H9 (cell line): ENCODE results near the gene ASH1L. TPM values are rescaled to one million over a fixed set of nuclear protein-coding genes. Genes with fewer than 3 reads are reported as not detected.
"Not testable (repeated sequence)": the region's sequence is repeated elsewhere in the genome, so short reads cannot be mapped to it uniquely, and the experiment has no call there.

Experiments
- DNase-seq: peaks from one replicate; pipeline ENCODE4 v3.0.0-alpha.2; 2017
- H2AFZ ChIP-seq: one replicate; pipeline ENCODE4 v1.6.1; 2013; ENCODE audit warnings: mild to moderate bottlenecking, low read length, control low read depth, moderate library complexity
- H2AK5ac ChIP-seq: 2 replicates; pipeline ENCODE4 v1.6.1; 2013; ENCODE audit warnings: low read length, control low read depth, mixed read lengths; ENCODE audit not compliant: insufficient read length
- H2BK120ac ChIP-seq: one replicate; pipeline ENCODE4 v1.6.1; 2013; ENCODE audit warnings: low read depth, mild to moderate bottlenecking, low read length, control low read depth, inconsistent platforms; ENCODE audit not compliant: poor library complexity, severe bottlenecking
- H2BK12ac ChIP-seq: 2 replicates; pipeline ENCODE4 v1.6.1; 2013; ENCODE audit warnings: low read length, control low read depth, mixed read lengths, low read depth; ENCODE audit not compliant: insufficient read length
- H2BK15ac ChIP-seq: 2 replicates; pipeline ENCODE4 v1.6.1; 2013; ENCODE audit warnings: low read depth, low read length, control low read depth
- H2BK20ac ChIP-seq: one replicate; pipeline ENCODE4 v1.6.1; 2013; ENCODE audit warnings: low read depth, mild to moderate bottlenecking, low read length, control low read depth, inconsistent platforms; ENCODE audit not compliant: poor library complexity, severe bottlenecking
- H2BK5ac ChIP-seq: 2 replicates; pipeline ENCODE4 v1.6.1; 2013; ENCODE audit warnings: low read length, control low read depth, mixed read lengths; ENCODE audit not compliant: insufficient read length
- H3K14ac ChIP-seq: 2 replicates; pipeline ENCODE4 v1.6.1; 2013; ENCODE audit warnings: low read length, control low read depth; ENCODE audit not compliant: insufficient read depth
- H3K18ac ChIP-seq: 2 replicates; pipeline ENCODE4 v1.6.1; 2013; ENCODE audit warnings: low read depth, mild to moderate bottlenecking, mixed read lengths, low read length, control low read depth; ENCODE audit not compliant: insufficient read length
- H3K23ac ChIP-seq: 2 replicates; pipeline ENCODE4 v1.6.1; 2013; ENCODE audit warnings: low read length, control low read depth, mixed read lengths, low read depth; ENCODE audit not compliant: insufficient read length
- H3K23me2 ChIP-seq: 2 replicates; pipeline ENCODE4 v1.6.1; 2013; ENCODE audit warnings: low read depth, mild to moderate bottlenecking, mixed read lengths, low read length, control low read depth; ENCODE audit not compliant: insufficient read length, poor library complexity, severe bottlenecking
- H3K27ac ChIP-seq: 2 replicates; pipeline ENCODE4 v1.5.1; 2013; ENCODE audit warnings: low read length, control low read depth, mixed read lengths, low read depth; ENCODE audit not compliant: insufficient read length
- H3K27me3 ChIP-seq: 2 replicates; pipeline ENCODE4 v1.6.1; 2013; ENCODE audit warnings: low read length, control low read depth, inconsistent platforms; ENCODE audit not compliant: insufficient read depth
- H3K4ac ChIP-seq: 2 replicates; pipeline ENCODE4 v1.6.1; 2013; ENCODE audit warnings: low read depth, mild to moderate bottlenecking, control low read depth, inconsistent platforms, low read length, moderate library complexity
- H3K4me1 ChIP-seq: 2 replicates; pipeline ENCODE4 v1.6.1; 2013; ENCODE audit warnings: low read length, control low read depth, inconsistent platforms; ENCODE audit not compliant: insufficient read depth
- H3K4me2 ChIP-seq: 2 replicates; pipeline ENCODE4 v1.6.1; 2013; ENCODE audit warnings: low read length, control low read depth, mixed read lengths; ENCODE audit not compliant: insufficient read length, insufficient read depth
- H3K56ac ChIP-seq: 2 replicates; pipeline ENCODE4 v1.6.1; 2013; ENCODE audit warnings: low read depth, mild to moderate bottlenecking, mixed read lengths, low read length, control low read depth; ENCODE audit not compliant: insufficient read length
- H3K79me1 ChIP-seq: 2 replicates; pipeline ENCODE4 v1.6.1; 2013; ENCODE audit warnings: low read depth, mild to moderate bottlenecking, moderate library complexity, low read length, control low read depth, inconsistent platforms; ENCODE audit not compliant: insufficient read depth, poor library complexity, severe bottlenecking
- H3K79me2 ChIP-seq: 2 replicates; pipeline ENCODE4 v1.6.1; 2013; ENCODE audit warnings: low read length, control low read depth, inconsistent platforms; ENCODE audit not compliant: insufficient read depth
- H3K9ac ChIP-seq: 2 replicates; pipeline ENCODE4 v1.6.1; 2013; ENCODE audit warnings: low read length, control low read depth, mixed read lengths; ENCODE audit not compliant: insufficient read length; ENCODE audit errors: extremely low read depth
- H3K9me3 ChIP-seq: one replicate; pipeline ENCODE4 v1.6.1; 2013; ENCODE audit warnings: low read depth, low read length, inconsistent platforms; ENCODE audit not compliant: control insufficient read depth
- H3T11ph ChIP-seq: one replicate; pipeline ENCODE4 v1.6.1; 2013; ENCODE audit warnings: mild to moderate bottlenecking, low read length, control low read depth, inconsistent platforms
- H4K20me1 ChIP-seq: one replicate; pipeline ENCODE4 v1.6.1; 2013; ENCODE audit not compliant: control insufficient read depth, insufficient read length, insufficient read depth
- H4K5ac ChIP-seq: 2 replicates; pipeline ENCODE4 v1.6.1; 2013; ENCODE audit warnings: low read depth, mild to moderate bottlenecking, mixed read lengths, low read length, control low read depth; ENCODE audit not compliant: insufficient read length
- H4K8ac ChIP-seq: replicated peaks from 2 replicates; pipeline ENCODE4 v1.6.1; 2013; ENCODE audit warnings: low read length, control low read depth, mixed read lengths, low read depth; ENCODE audit not compliant: insufficient read length
- H4K91ac ChIP-seq: 2 replicates; pipeline ENCODE4 v1.6.1; 2013; ENCODE audit warnings: low read depth, mild to moderate bottlenecking, moderate library complexity, mixed read lengths, low read length, control low read depth; ENCODE audit not compliant: insufficient read length
- H3K27ac Mint-ChIP-seq, 3 experiments: 2 replicates in 2 of 3; 3 replicates in 1 of 3; pipeline ENCODE4 v1.8.0; 2020 to 2021; ENCODE audit warnings: mixed read lengths in 3 of 3, mild to moderate bottlenecking in 1 of 3, moderate library complexity in 1 of 3
- H3K27me3 Mint-ChIP-seq: 2 replicates; pipeline ENCODE4 v1.8.0; 2021; ENCODE audit warnings: low read depth, mild to moderate bottlenecking, moderate library complexity, mixed read lengths
- H3K36me3 Mint-ChIP-seq, 3 experiments: 2 replicates in 2 of 3; 3 replicates in 1 of 3; pipeline ENCODE4 v1.8.0; 2020 to 2021; ENCODE audit warnings: low read depth in 3 of 3, mixed read lengths in 3 of 3; ENCODE audit not compliant: insufficient read depth in 1 of 3
- H3K4me1 Mint-ChIP-seq, 2 experiments: 2 replicates each; pipeline ENCODE4 v1.8.0; 2020; ENCODE audit warnings: mixed read lengths in 2 of 2
- H3K4me3 Mint-ChIP-seq, 2 experiments: 2 replicates in 1 of 2; 3 replicates in 1 of 2; pipeline ENCODE4 v1.8.0; 2020 to 2021; ENCODE audit warnings: mild to moderate bottlenecking in 2 of 2, mixed read lengths in 2 of 2, moderate library complexity in 1 of 2
- H3K9me3 Mint-ChIP-seq, 2 experiments: 2 replicates in 1 of 2; 3 replicates in 1 of 2; pipeline ENCODE4 v1.8.0; 2020; ENCODE audit warnings: mild to moderate bottlenecking in 2 of 2, mixed read lengths in 2 of 2, moderate library complexity in 1 of 2
- WGBS: extraction: QIAGEN DNeasy Blood & Tissue Kit; methylation state at CpG from one replicate; pipeline ENCODE4 v1.1.7; 2013; ENCODE audit warnings: missing lambda C conversion rate, low lambda C conversion rate, mixed read lengths; ENCODE audit not compliant: insufficient read length; ENCODE audit errors: extremely low coverage; 5-methylcytosine and 5-hydroxymethylcytosine counted together
- total RNA-seq: library from RNA; stranded (reverse); gene quantifications from 2 replicates; pipeline ENCODE4 v1.2.1, GENCODE V29; 2021
- TF ChIP-seq, protein P1 (sequence below): fragments of 200-600 bp; sonication (generic); conservative IDR thresholded peaks from 3 replicates; pipeline ENCODE4 v1.8.0; 2021; ENCODE audit warnings: antibody characterized with exemption, mild to moderate bottlenecking

The ASH1L gene
- total RNA-seq, 1 experiment from 2014 or later = 32.8 TPM

DNA sequence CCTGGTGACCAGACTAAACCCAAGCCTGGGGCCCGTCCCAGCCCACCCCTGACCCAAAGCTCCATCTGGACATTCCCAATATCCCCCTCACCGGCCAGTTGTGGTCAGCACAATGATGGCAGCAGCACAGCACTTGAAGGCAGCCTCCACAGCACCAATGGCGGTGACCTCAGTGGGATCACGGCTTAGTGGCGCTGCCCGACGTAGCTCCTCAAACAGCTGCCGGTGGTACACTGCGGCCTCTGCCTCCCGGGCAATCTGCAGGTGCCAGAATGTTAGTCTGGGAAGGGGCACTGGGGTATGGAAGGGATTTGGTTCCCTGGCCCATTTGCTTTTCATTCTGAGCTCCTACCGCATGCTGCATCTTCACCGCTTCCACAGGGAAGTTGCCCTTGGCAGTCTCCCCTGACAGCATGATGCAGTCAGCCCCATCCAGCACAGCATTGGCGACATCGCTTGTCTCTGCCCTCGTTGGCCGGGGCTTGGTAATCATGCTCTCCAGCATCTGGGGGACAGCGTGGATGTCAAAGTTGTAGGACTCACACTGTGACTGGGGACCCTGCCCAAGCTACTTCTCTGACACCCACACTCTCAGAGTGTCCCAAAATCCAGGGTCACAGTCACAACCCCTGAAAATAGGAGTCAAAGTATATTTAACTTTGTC is 269.4 kb downstream of the ASH1L start:
- no peak overlapping the region for H3K23ac ChIP-seq
- no peaks in the 10 kb centered on the region; the same call in 1 of the 2 replicates for H3K4me1 ChIP-seq
- H2BK120ac ChIP-seq = no peak overlapping the region
- H3K36me3 Mint-ChIP-seq = peaks cover 0 to 5% (median 0%) of the 10 kb centered on the region in 3 experiments; a peak in 1 of 7 replicates
- H3K4ac ChIP-seq = no peak overlapping the region
- no peak overlapping the region for H2BK15ac ChIP-seq
- H2BK20ac ChIP-seq = no peak overlapping the region
- no peak overlapping the region for H3K4me2 ChIP-seq
- H3K56ac ChIP-seq = no peak overlapping the region
- peaks cover 12% of the 10 kb centered on the region for H3K23me2 ChIP-seq
- no peak overlapping the region for H3K4me3 Mint-ChIP-seq
- H3K4me1 Mint-ChIP-seq = peaks cover 12 to 23% of the 10 kb centered on the region in 2 experiments
- H3K9me3 Mint-ChIP-seq = no peaks in the 10 kb centered on the region
- no peaks in the 10 kb centered on the region for H3K9me3 ChIP-seq
- H4K20me1 ChIP-seq = no peaks in the 10 kb centered on the region
- H4K5ac ChIP-seq = no peak overlapping the region
- H2BK5ac ChIP-seq = no peak overlapping the region
- H3K27me3 ChIP-seq = no peaks in the 10 kb centered on the region; the same call in 1 of the 2 replicates
- H3K27ac Mint-ChIP-seq = no peak overlapping the region
- DNase-seq = no peak
- H3K9ac ChIP-seq = no peak overlapping the region
- H3K14ac ChIP-seq = no peak overlapping the region; the same call in 1 of the 2 replicates
- no peak overlapping the region for H4K8ac ChIP-seq
- H4K91ac ChIP-seq = no peak overlapping the region
- TF ChIP-seq, protein P1, sequence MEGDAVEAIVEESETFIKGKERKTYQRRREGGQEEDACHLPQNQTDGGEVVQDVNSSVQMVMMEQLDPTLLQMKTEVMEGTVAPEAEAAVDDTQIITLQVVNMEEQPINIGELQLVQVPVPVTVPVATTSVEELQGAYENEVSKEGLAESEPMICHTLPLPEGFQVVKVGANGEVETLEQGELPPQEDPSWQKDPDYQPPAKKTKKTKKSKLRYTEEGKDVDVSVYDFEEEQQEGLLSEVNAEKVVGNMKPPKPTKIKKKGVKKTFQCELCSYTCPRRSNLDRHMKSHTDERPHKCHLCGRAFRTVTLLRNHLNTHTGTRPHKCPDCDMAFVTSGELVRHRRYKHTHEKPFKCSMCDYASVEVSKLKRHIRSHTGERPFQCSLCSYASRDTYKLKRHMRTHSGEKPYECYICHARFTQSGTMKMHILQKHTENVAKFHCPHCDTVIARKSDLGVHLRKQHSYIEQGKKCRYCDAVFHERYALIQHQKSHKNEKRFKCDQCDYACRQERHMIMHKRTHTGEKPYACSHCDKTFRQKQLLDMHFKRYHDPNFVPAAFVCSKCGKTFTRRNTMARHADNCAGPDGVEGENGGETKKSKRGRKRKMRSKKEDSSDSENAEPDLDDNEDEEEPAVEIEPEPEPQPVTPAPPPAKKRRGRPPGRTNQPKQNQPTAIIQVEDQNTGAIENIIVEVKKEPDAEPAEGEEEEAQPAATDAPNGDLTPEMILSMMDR = no peak
- peaks cover 18% of the 10 kb centered on the region for H3K27me3 Mint-ChIP-seq
- H3K18ac ChIP-seq = no peak overlapping the region
- no peaks in the 10 kb centered on the region for H3K79me2 ChIP-seq
- no peak overlapping the region for H2AK5ac ChIP-seq
- no peak overlapping the region for H3K27ac ChIP-seq
- H2AFZ ChIP-seq = no peak overlapping the region
- H3K79me1 ChIP-seq = no peaks in the 10 kb centered on the region
- WGBS = no CpG with 5 or more reads among the region's 17 CpGs
- H2BK12ac ChIP-seq = no peak overlapping the region
- no peak overlapping the region for H3T11ph ChIP-seq

DNA sequence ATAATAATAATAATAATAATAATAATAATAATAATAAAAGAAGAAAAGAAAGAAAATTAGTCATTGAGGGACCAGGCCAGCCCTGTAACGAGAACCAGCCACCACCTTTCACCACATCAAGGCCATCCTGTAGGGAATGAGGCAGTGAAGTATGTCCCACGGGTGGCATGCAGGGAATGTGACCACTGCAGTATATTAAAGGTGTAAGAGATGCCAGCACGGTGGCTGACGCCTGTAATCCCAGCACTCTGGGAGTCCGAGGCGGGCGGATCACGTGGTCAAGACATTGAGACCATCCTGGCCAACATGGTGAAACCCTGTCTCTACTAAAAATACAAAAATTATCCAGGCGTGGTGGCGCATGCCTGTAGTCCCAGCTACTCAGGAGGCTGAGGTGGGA is 271.6 kb downstream of the ASH1L start:
- H3K9ac ChIP-seq, H2BK5ac ChIP-seq, H3K4me1 Mint-ChIP-seq, H3K79me1 ChIP-seq, H3K18ac ChIP-seq, H2BK15ac ChIP-seq, H4K91ac ChIP-seq, H3K9me3 ChIP-seq, H3K27ac Mint-ChIP-seq, H2BK20ac ChIP-seq, DNase-seq, H3K27me3 ChIP-seq, H2BK120ac ChIP-seq, H3K56ac ChIP-seq, H3K36me3 Mint-ChIP-seq, H3K9me3 Mint-ChIP-seq, H3K79me2 ChIP-seq, H2AFZ ChIP-seq, H3K27ac ChIP-seq, H2AK5ac ChIP-seq, H3K14ac ChIP-seq, H3T11ph ChIP-seq, H3K23ac ChIP-seq, H3K4me2 ChIP-seq, H3K4me3 Mint-ChIP-seq, H3K4ac ChIP-seq, H4K20me1 ChIP-seq, H4K5ac ChIP-seq, H2BK12ac ChIP-seq, H4K8ac ChIP-seq, H3K4me1 ChIP-seq: not testable (repeated sequence)
- WGBS = no CpG with 5 or more reads among the region's 10 CpGs
- H3K23me2 ChIP-seq = peaks cover 12% of the 10 kb centered on the region
- peaks cover 16% of the 10 kb centered on the region for H3K27me3 Mint-ChIP-seq
